ENCODE data around the gene UBE2Q2. TPM values are rescaled to one million over a fixed set of nuclear protein-coding genes. Genes with fewer than 3 reads are reported as not detected.

UBE2Q2 gene
- total and polyA plus RNA-seq, 2 of the 4 experiments (the other 2 are of a cell fraction): 18.0 to 28.9 TPM

DNA sequence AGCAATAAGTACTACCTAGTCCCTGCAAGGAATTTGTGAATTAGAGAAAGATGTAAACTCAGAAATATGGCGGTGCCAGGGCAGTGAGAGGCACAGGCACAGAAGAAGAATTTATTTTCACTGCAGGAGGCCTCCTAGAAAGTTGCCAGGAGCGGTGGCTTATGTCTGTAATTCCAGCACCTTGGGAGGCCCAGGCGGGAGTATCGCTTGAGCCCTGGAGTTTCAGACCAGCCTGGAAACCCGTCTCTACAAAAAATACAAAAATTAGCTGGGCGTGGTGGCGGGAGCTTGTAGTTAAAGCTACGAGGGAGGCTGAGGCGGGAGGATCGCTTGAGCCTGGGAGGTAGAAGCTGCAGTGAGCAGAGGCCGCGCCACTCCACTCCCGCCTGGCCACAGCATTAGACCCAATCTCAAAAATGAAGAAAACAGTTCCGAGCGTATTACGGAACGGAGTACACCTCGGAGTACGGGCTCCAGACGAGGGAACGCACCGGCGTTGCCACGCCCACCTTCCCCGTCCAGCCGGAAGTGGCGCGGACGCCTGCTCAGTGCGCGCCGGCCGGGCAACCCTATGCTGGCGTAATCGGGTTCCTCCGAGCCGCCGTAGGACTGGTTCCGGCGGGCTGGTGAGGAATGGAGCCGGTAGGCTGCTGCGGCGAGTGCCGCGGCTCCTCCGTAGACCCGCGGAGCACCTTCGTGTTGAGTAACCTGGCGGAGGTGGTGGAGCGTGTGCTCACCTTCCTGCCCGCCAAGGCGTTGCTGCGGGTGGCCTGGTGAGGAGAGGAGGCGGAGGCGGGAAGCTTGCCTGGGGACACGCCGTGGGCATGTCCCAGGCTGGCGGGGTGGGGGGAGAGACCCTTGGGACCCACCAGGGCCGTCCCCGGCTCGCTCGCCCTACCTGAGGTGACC, 60.3 kb downstream of the UBE2Q2 start, which contains the start of gene FBXO22 (continued):
- TF ChIP-seq, protein P1, sequence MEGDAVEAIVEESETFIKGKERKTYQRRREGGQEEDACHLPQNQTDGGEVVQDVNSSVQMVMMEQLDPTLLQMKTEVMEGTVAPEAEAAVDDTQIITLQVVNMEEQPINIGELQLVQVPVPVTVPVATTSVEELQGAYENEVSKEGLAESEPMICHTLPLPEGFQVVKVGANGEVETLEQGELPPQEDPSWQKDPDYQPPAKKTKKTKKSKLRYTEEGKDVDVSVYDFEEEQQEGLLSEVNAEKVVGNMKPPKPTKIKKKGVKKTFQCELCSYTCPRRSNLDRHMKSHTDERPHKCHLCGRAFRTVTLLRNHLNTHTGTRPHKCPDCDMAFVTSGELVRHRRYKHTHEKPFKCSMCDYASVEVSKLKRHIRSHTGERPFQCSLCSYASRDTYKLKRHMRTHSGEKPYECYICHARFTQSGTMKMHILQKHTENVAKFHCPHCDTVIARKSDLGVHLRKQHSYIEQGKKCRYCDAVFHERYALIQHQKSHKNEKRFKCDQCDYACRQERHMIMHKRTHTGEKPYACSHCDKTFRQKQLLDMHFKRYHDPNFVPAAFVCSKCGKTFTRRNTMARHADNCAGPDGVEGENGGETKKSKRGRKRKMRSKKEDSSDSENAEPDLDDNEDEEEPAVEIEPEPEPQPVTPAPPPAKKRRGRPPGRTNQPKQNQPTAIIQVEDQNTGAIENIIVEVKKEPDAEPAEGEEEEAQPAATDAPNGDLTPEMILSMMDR (conservative IDR thresholded peaks at IDR 0.05; ENCODE audit: low read depth, low read length): no peak

DNA sequence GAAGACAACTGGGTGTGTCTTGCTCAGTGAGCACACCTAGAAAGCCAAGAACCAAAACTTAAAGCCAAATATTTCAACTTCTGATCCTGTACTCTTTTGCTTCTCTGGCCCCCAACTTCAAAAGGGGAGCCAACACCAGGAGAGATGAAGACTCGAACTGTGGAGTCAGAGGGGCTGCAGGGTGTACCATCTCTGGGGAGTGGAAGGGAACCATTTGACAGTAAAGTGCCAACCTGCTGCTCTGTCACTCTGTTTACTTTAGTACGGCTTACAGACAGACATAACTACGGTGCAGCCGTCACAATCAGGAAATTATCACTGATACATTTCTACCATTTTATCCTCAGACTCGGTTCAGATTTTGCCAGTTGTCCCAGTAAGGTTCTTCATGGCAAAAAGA, 62.0 kb downstream of the UBE2Q2 start:
- Histone ChIP-seq H3K4ac (ENCODE audit: low read depth, low read length) (no peak overlapping the region), H3K14ac (replicated peaks; ENCODE audit: low read depth, low read length) (no peak overlapping the region), H3K56ac (ENCODE audit: extremely low read depth, insufficient read depth, low read length) (no peak overlapping the region), H3K9me1 (ENCODE audit: insufficient read depth, low read length) (peaks cover 18% of the 10 kb centered on the region), H3K27me3 (ENCODE audit: control insufficient read depth, insufficient read depth, low read length) (no peaks in the 10 kb centered on the region), H4K20me1 (ENCODE audit: insufficient read depth, low read length) (peaks cover 16% of the 10 kb centered on the region; the same call in 1 of the 2 replicates), H2BK20ac (ENCODE audit: low read depth, low read length) (no peak overlapping the region), H3K4me1 (ENCODE audit: control insufficient read depth, insufficient read depth, low read length) (peaks cover 4% of the 10 kb centered on the region; the same call in 1 of the 2 replicates), H2BK5ac (ENCODE audit: low read depth, low read length, poor library complexity, severe bottlenecking) (no peak overlapping the region), H3K27ac (ENCODE audit: insufficient read depth, low read length) (no peak overlapping the region), H2BK120ac (ENCODE audit: low read depth, low read length) (no peak overlapping the region), H4K8ac (ENCODE audit: low read depth in 2 of 2, low read length in 2 of 2) (no peak overlapping the region), H2BK15ac (ENCODE audit: low read depth, low read length) (no peak overlapping the region), H3K4me2 (ENCODE audit: low read depth, low read length) (0 out of 2 replicates have a peak overlapping the region, but pooled peaks have one; percentile 45), H3K23ac (ENCODE audit: low read depth, low read length) (peak overlapping the region; percentile 48; the same call in 1 of the 2 replicates), H3K18ac (ENCODE audit: low read depth, low read length) (no peak overlapping the region), H3K79me1 (ENCODE audit: low read depth in 1 of 2, low read length in 2 of 2) (peaks cover 27 to 56% of the 10 kb centered on the region in 2 experiments), H4K91ac (ENCODE audit: insufficient read depth, low read depth, low read length) (no peak overlapping the region; the same call in 1 of the 2 replicates), H3K9ac (ENCODE audit: low read depth, low read length) (no peak overlapping the region), H3K36me3 (ENCODE audit: control insufficient read depth, insufficient read depth, low read length) (peaks cover 9% of the 10 kb centered on the region), H4K5ac (ENCODE audit: low read depth, low read length) (no peak overlapping the region; the same call in 1 of the 2 replicates), H3K9me3 (ENCODE audit: control insufficient read depth, insufficient read depth, low read length) (no peaks in the 10 kb centered on the region), H2AK5ac (ENCODE audit: low read depth, low read length) (0 out of 2 replicates have a peak overlapping the region, but pooled peaks have one; percentile 21), H2AK9ac (replicated peaks; ENCODE audit: low read depth, low read length, poor library complexity) (no peak overlapping the region), H2AFZ (replicated peaks; ENCODE audit: low read length, poor library complexity) (no peak overlapping the region), H3K4me3 (ENCODE audit: insufficient read depth, low read depth, low read length) (no peak overlapping the region)
- ATAC-seq (ENCODE audit: low read depth) (no peak), DNase-seq (no peak)
- dilution Hi-C loops (cut with HindIII; ENCODE audit: low sequenced_read_pairs, unreplicated experiment): no loop called here
- ChIA-PET CTCF (interaction anchor here (0.6 kb wide), 1 partner anchor 151 kb away, joined by 3 read pairs; no protein-coding TSS in a partner anchor), POLR2A (ENCODE audit: unreplicated experiment) (no interaction called here)
- intact Hi-C loops (cut with micrococcal nuclease): no loop called here
- in situ Hi-C loops (cut with MboI; ENCODE audit: low sequenced_read_pairs): no loop called here
- WGBS, 2 experiments (ENCODE audit: extremely low coverage in 2 of 2, insufficient read length in 1 of 2): 72% methylated on average over 4 of the region's 5 CpGs; no CpG with 5 or more reads in 1 of the 2 experiments
- no TSS peak for BruUV-seq (replicated peaks)
- TF ChIP-seq MXI1 (IDR thresholded peaks at IDR 0.05; ENCODE audit: borderline replicate concordance, low read depth, low read length) (no peak), MAFK (IDR thresholded peaks at IDR 0.05; ENCODE audit: low read depth, low read length) (no peak), SMC3 (IDR thresholded peaks at IDR 0.05; ENCODE audit: low read depth, low read length) (no peak), MAZ (IDR thresholded peaks at IDR 0.05; ENCODE audit: borderline replicate concordance, low read depth, low read length) (no peak), POLR2A (IDR thresholded peaks at IDR 0.05; ENCODE audit: low read depth, low read length) (no peak), CHD1 (IDR thresholded peaks at IDR 0.05; ENCODE audit: low read depth, low read length) (no peak), BHLHE40 (IDR thresholded peaks at IDR 0.05; ENCODE audit: low read depth, low read length) (no peak), RAD21 (IDR thresholded peaks at IDR 0.05; ENCODE audit: low read length) (no peak), RFX5 (IDR thresholded peaks at IDR 0.05; ENCODE audit: low read depth, low read length) (no peak)
- TF ChIP-seq, protein P2, sequence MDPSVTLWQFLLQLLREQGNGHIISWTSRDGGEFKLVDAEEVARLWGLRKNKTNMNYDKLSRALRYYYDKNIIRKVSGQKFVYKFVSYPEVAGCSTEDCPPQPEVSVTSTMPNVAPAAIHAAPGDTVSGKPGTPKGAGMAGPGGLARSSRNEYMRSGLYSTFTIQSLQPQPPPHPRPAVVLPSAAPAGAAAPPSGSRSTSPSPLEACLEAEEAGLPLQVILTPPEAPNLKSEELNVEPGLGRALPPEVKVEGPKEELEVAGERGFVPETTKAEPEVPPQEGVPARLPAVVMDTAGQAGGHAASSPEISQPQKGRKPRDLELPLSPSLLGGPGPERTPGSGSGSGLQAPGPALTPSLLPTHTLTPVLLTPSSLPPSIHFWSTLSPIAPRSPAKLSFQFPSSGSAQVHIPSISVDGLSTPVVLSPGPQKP (IDR thresholded peaks at IDR 0.05; ENCODE audit: borderline replicate concordance, low read depth, low read length): no peak
